A673 (cell line): Measurements from ENCODE around the gene SLC35D3.

ENCODE experiments used
- EZH2 ChIP-seq: fragments of 200-600 bp; sonication (generic); IDR thresholded peaks from 2 replicates; pipeline ENCODE4 v1.6.1; 2017; ENCODE audit warnings: borderline replicate concordance, low read depth, mild to moderate bottlenecking, mixed read lengths, antibody characterized with exemption, low read length; ENCODE audit not compliant: poor library complexity, severe bottlenecking
- TF ChIP-seq, protein P1 (sequence below): fragments of 300-800, 200-600 bp; sonication (generic); conservative IDR thresholded peaks from 2 replicates; pipeline ENCODE4 v1.5.1; 2017; ENCODE audit warnings: low read depth, mild to moderate bottlenecking, antibody characterized with exemption, low read length, moderate library complexity, mixed read lengths

- TF ChIP-seq, protein P1, sequence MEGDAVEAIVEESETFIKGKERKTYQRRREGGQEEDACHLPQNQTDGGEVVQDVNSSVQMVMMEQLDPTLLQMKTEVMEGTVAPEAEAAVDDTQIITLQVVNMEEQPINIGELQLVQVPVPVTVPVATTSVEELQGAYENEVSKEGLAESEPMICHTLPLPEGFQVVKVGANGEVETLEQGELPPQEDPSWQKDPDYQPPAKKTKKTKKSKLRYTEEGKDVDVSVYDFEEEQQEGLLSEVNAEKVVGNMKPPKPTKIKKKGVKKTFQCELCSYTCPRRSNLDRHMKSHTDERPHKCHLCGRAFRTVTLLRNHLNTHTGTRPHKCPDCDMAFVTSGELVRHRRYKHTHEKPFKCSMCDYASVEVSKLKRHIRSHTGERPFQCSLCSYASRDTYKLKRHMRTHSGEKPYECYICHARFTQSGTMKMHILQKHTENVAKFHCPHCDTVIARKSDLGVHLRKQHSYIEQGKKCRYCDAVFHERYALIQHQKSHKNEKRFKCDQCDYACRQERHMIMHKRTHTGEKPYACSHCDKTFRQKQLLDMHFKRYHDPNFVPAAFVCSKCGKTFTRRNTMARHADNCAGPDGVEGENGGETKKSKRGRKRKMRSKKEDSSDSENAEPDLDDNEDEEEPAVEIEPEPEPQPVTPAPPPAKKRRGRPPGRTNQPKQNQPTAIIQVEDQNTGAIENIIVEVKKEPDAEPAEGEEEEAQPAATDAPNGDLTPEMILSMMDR: no peak
- no peak for TF ChIP-seq EZH2
These were observed 1.9 kb upstream of the SLC35D3 start for GRCh38 chr6:136920216-136920615.
